GM19467 (cell line): Measurements from ENCODE around the gene ELAVL3.
"Not testable (repeated sequence)": the region's sequence is repeated elsewhere in the genome, so short reads cannot be mapped to it uniquely, and the experiment has no call there.

Experiments
- ATAC-seq: cut with Tn5 transposase; IDR thresholded peaks from one replicate; pipeline ENCODE4 v1.9.1; 2021; ENCODE audit warnings: mild to moderate bottlenecking, moderate library complexity; ENCODE audit not compliant: unreplicated experiment

ELAVL3 gene

DNA sequence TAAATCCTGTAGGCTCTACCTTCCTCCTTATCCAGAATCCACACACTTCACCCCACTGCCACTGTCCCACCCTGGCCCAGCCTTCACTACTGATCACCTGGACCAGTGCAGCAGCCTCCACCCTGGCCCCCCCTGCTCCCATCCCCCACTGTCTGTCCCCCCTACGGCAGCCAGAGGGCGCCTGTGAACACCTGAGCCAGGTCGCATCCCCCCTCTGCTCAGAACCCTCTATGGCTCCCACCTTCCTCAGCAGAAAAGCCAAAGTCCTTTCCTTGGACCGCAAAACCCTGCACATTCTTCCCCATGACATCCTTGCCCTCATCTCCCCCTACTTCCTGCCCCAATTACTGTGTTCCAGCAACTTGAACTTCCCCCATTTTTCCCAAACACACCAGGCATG, 20.6 kb downstream of the ELAVL3 start:
- ATAC-seq: no peak

GRCh38 chr19:11458912-11459311, 21.9 kb downstream of the ELAVL3 start:
- ATAC-seq: not testable (repeated sequence)

- no peak for ATAC-seq
These were observed 22.5 kb downstream of the ELAVL3 start for GRCh38 chr19:11458236-11458900.

GRCh38 chr19:11457831-11458230, 23.0 kb downstream of the ELAVL3 start:
- no peak for ATAC-seq

DNA sequence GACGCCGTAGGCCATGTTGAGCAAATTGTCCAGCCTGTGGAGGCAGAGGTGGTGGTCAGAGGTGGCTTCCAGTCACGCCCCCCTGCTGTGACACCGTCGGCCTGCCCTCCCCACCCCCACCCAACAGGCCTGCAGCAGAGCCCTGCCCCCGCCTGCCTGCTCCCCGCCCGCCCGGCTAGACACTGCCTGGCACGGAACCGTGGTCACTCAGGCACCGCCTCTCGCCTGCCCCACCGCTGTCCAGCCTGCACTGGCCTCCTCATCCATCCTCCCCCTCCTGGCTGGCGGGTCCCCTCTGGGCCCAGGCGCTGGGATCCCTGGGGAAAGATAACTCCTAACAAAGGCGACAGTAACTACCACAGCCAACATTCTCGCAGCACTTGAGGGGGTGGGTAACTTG, 23.7 kb downstream of the ELAVL3 start:
- ATAC-seq: no peak

DNA sequence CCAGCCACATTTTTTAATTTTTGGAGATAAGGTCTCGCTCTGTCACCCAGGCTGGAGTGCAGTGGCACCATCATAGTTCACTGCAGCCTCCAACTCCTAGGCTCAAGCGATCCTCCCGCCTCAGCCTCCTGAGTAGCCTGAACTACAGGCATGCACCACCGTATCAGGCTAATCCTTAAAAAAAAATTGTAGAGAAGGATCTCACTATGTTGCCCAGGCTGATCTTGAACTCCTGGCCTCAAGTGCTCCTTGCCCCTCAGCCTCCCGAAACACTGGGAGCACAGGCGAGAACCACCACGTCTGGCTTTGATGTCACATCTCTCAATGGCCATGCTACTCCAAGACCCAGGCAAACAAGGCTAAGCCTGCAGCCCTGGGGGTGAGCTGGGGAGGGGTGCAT, 24.2 kb downstream of the ELAVL3 start:
- no peak for ATAC-seq

DNA sequence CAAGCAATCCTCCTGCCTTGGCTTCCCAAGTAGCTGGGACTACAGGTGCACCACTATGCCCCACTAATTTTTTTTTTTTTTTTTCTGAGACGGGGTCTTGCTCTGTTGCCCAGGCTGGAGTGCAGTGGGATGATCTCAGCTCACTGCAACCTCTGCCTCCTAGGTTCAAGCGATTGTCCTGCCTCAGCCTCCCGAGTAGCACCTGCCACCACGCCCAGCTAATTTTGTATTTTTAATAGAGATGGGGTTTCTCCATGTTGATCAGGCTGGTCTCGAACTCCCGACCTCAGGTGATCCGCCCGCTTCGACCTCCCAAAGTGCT, 25.7 kb downstream of the ELAVL3 start:
- ATAC-seq: not testable (repeated sequence)

DNA sequence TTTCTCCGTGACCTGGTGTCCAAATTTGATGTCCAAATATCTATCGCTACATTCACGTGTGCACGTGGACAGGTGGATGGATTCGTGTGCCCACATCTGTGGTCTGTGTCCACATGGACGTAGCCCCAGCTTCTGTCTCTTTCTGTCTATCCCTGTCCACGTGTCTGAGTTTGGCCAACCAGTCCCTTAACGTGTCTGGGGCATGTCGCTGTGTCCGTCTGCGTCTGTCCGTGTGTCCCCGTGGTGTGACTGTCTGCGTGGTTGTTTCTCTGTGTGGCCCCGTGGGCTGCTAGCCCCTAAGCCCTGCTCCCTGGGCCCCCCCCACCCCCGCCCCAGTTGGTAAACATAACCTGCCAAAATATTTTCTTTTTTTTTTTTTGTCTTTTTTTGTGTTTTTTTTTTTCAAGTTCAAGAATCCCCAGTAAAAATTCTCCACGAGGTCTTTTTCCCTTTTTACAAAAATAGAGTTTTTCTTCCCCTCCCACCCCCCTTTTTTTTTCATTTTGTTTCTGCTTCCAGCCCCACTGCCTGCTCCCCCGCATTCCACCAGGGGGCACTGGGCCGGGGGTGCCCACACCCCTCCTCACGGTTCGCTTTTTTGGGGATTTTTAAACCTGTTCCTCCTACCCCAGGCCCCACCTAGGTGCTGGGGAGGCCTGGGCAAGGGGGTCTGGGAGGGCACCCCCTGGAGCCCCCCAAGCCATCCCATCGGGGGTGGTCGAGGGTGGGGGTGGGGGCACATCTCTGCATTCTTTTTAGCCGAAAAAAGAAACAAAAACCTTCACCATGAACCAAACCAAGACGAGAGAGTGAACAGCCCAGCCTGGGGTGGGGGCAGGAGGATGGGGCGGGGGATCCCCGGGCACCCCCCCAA, 27.1 kb downstream of the ELAVL3 start:
- ATAC-seq: no peak

GRCh38 chr19:11452620-11453310, 28.1 kb downstream of the ELAVL3 start:
- ATAC-seq: no peak

- ATAC-seq: no peak
These were observed 28.8 kb downstream of the ELAVL3 start for GRCh38 chr19:11451871-11452619.

DNA sequence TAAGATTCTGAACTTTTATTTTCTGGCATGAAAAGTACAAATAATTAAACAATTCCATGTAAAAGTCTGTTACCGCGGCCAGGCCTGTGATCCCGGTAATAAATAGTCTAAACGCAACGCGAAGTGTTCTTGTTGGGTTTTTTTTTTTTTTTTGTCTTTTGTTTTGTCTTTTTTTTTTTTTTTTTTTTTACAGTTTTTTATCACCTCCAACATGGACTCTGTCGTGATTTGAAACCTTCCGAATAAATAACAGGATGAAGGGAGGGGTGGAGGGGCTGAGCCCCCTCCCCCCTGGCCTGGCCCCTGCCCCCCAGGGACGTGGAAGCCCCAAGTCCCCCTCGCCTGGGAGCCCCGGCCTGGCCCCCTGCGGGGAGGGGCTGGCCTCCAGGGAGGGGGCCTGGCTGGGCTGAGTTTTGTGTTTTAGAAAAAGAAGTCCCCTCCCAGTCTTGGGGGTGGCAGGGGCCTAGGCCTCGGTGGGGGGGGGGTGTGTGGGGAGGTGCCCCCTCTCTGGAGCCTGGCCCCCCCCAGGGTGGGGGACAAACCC, 29.4 kb downstream of the ELAVL3 start:
- ATAC-seq: no peak

DNA sequence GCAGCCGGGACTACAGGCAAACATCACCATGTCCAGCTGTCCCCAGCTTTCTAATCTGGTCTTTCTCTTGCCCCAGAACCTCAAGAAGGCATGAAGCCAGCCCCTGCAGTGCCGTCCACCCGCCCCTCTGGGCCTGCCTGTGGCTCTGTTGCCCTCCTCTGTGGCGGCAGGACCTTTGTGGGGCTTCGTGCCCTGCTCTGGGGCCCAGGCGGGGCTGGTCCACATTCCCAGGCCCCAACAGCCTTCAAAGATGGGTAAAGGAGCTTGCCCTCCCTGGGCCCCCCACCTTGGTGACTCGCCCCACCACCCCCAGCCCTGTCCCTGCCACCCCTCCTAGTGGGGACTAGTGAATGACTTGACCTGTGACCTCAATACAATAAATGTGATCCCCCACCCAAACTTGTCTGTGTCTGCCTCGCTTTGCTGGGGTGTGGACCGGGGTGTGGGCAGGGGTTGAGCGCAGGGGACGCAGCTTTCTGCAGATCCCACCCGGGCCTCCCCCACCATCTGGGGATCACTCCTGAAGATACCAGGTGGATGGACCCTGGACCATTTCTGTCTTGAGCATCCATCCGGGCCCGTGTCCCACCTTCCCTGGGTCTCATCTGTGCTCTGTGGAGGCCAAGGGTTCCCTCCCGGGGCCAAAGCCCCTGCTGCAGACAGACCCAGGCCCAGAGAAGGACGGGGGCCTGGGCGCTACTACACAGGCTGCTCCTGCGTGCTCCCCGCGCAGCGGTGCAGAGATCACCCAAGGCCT, 30.1 kb downstream of the ELAVL3 start:
- no peak for ATAC-seq

DNA sequence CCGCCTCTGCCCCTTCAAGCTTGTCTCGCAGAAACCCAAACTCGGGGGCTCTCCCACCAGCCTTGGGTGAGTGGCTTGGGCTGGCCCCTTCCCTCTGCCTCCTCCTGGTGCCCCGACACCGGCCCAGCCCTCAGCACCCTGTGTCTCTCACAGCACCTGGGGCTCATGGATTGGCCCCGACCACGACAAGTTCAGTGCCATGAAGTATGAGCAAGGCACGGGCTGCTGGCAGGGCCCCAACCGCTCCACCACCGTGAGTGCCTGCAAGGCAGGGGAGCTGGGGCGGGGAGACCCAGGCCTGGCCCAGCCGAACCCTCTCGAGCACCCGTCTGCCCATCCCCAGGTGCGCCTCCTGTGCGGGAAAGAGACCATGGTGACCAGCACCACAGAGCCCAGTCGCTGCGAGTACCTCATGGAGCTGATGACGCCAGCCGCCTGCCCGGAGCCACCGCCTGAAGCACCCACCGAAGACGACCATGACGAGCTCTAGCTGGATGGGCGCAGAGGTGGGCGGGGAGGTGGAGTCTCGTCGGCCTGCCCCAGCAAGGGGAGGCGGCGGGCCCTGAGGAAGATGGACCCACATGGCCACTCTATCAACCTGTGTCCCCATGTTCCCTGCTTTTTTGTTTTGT, 31.8 kb downstream of the ELAVL3 start:
- ATAC-seq: no peak

DNA sequence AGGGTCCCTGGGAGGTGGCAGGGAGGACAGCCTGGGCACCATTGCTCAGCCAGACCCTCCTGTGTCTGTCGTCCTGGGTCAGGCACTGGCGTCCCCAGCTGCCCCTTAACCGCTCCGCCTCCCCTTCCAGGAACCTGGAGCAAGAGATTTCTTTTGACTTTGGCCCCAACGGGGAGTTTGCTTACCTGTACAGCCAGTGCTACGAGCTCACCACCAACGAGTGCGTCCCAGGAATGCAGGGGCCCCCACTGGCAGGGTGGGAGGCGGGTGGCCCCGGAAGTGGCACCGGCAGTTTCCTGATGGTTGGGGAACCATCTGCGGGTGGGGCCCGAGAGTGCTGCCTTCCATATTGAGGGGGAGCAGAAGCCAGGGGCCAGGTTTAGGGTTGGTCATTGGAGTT, 32.4 kb downstream of the ELAVL3 start:
- ATAC-seq: no peak

- no peak for ATAC-seq
These were observed 33.2 kb downstream of the ELAVL3 start for GRCh38 chr19:11447347-11448262.

- ATAC-seq: no peak
These were observed 34.1 kb downstream of the ELAVL3 start for GRCh38 chr19:11446652-11447301.

GRCh38 chr19:11446271-11446651, 34.6 kb downstream of the ELAVL3 start:
- ATAC-seq: no peak

- ATAC-seq: no peak
These were observed 35.7 kb downstream of the ELAVL3 start for GRCh38 chr19:11445141-11445540.
